ENCODE measurements around the gene COL28A1.
"Not testable (repeated sequence)": the region's sequence is repeated elsewhere in the genome, so short reads cannot be mapped to it uniquely, and the experiment has no call there.

The COL28A1 gene

DNA sequence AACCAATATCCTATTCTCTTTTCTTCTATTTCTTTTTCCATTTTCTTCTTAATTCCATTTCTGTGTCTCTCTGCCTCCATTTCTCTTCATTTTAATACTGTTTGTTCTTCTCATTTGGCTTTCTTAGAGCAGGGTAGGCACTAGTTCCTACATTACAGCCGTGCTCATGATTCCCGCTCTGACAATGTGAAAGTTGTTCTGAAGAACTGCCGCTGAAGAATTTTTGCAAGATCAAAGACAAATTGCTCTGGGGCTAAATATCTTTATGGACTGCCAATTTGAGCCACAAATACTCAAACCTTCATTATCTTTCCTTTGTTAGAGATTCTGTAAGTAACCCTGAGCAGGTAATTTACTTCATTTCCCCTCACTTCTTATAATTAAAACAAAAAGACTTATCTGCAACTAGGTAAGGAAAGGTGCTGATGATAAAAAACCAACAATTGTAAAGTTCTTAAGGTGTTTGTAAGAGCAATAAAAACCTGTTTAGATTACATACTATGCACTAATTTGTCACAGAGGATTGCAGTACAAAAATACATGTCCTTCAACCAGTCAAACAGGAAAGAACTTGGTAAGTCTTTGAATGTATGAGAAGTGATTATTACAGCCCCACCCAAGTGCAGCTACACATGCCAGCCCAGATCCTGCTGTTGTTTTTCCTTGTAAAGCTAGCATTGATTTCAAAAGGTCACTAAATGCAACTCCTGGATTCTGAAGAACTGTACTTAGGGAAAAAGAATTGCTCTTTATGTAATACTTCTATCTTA lies 127.5 kb downstream of the COL28A1 start:
- no peak for DNase-seq

DNA sequence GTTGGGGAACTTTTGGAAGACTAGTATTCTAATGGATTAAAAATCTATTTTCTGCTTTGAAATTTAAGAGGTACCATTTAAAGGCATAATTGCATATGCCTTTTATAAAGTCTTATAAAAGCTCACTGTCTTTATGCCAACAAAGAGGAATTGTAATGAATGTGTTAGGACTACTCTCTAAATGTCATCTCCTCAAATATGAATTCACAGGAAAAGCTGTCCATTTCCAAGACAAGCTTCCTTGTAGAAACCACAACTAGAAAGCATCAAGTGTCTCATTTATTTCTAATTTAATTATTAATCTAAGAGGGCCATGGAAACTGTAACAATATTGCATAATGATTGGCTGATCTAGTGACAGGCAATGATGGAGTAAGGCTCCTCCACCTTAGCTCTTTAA lies 130.2 kb downstream of the COL28A1 start:
- DNase-seq: no peak

DNA sequence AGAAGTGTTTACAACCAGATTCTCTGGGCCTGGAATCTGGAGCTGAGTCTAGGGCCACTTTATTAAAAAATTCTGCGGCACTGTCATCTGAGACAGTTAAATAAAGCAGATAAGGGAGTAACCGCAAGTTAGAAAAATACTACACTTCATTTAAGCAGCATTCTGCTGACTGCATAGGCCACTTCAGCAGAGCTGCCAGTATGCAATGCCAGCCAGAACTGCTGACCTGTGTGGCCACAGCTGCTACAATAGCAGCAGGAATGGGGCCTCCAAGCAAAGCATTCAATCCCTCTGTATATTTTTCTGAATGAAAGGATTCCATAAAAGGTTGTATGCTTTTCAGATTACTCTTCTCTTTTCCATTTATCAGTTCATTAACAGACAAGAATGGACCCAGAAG lies 136.0 kb downstream of the COL28A1 start:
- no peak for DNase-seq

DNA sequence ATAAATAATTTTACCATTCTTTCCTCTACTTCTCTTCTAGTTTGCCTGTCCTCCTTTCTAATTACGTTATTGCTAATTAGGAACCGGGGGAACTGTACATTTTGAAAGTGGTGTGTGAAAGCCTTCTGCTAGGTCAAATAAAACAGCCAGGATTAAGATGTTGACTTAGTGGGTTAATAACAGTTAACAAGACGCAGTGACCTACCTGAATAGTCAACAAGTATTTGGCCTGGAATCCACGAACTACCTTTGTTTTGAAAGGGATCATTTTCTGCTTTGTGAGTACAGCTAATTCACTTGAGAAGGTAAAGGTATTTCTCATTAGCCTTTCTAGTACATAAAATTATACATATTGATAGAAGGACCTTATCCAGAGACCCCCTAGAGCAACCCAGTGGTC lies 139.9 kb downstream of the COL28A1 start:
- no peak for DNase-seq

DNA sequence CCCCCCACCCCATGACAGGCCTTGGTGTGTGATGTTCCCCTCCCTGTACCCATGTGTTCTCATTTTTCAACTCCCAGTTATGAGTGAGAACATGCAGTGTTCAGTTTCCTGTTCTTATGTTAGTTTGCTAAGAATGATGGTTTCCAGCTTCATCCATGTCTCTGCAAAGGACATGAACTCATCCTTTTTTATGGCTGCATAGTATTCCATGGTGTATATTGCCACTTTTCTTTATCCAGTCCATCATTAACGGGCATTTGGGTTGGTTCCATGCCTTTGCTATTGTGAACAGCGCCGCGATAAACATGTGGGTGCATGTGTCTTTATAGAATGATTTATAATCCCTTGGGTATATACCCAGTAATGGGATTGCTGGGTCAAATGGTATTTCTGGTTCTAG lies 147.5 kb downstream of the COL28A1 start:
- not testable (repeated sequence) for DNase-seq

DNA sequence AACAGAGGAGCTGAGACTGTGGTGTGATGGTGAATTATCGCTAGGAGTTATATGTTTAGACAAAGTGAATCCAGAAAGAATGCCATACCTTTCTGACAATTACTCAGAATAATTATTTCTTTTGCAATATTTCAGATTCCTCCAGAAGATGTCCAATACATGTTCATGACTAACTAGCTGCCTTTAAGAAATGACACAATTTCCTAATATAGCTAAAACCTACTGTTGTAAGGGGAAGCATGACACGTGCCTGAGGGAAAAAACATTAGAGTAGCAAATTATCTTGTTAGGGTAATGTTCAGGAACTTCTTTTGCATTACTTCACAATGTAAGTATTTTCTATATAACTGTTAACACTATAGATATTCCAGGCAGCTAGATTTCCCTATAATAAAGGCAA lies 150.3 kb downstream of the COL28A1 start:
- DNase-seq: no peak

DNA sequence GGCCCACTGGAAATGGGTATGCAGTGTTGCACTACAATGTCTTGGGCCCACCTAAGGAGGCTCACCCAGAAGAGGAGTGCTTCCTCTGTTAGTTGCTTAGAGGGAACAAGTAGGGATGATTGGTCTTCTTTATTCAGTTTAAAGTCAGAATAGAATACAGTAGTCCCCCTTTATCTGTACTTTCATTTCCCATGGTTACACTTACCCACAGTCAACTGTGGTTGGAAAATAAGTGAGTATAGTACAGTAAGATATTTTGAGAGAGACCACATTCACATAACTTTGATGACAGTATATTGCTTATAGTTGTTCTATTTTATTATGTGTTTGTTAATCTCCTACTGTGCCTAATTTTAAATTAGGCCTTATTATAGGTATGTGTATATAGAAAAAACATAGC lies 151.4 kb downstream of the COL28A1 start:
- DNase-seq: no peak

DNA sequence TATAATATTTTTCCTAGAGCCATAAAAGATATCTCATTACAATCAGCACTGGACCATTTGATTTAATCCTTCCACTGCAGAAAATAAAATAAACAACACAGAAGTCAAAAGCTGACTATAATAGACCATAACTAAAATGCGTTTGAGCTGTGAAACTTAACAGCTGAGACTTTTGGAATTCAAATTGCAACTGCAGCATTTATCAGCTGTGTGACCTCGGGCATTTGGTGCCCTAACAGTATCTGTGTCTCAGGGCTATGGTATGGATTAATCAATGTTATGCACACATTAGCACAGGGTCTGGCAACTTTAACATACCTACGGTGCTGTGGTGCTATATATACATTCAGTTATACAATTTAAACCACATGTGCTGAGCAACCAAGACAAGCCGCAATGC lies 160.1 kb downstream of the COL28A1 start:
- no peak for DNase-seq

DNA sequence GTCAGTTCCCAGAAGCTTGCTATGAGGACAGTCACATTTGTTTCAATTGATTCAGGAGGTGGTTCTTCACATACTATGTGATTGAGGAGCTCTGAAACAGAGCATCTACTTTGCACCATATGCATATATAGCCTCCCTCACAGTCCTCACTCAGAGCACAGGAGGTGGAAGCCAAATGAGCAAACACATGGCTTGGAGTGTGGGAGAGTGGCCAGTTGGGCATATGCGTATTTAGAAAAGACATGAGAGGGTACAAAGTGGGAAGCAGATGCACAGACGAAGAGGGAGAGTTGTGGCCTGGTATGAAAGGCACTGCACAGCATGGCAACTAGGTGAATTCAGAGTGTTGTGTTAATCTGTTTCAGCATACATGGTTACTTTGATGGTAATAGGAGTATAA lies 165.6 kb downstream of the COL28A1 start:
- DNase-seq: no peak

DNA sequence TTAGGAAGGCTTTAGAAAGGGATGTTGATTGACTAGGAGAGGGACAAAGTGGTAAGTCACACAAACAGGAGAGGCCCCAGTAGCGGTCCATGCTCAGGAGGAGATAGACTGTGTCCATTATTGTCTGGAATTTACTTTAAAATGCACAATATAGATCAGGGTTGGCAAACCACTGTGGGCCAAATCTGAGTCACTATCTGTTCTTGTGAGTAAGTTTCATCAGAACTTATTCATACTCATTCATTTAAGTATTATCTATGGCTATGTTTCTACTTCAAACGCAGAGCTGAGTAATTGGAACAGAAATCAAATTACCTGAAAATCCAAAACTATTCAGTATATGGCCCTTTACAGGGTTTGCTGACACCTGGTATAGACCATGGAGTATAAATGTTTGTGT lies 166.5 kb downstream of the COL28A1 start:
- no peak for DNase-seq

DNA sequence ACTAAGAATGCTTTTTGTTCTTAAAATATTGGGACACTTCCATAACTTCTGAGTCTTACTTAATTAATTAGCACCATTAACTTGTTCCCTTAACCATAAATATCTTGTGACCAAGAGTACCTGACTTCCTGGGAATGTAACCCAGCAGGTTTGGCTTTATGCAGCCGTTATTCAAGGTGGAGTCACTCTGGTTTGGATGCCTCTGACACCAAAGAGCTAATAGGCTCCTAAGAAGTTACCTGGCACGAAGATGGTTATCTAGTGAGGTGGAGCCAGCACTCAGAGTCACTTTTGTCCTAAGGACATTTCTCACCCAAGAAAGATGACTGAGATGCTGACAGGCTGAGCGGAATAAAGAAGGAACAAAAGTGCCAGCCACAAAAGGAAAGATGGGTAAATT lies 181.0 kb downstream of the COL28A1 start:
- no peak for DNase-seq

DNA sequence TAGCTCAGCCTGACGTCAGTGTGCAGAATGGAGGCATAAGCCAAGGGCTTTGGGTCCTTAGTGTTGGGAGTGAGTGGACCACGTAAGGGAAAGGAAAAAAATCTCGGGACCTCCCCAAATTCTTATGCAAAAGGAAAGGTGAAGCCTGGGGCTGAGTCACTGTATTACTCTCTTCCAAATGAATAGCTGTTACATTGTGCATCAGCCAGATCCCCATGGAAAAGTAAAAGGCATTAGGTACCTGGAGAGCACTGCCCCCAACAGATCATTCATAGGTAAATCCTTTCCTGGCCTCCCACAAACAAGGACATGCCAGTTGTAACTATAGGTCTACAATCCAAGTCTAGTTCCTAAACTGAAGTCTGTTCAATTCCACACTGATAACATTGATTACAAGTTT lies 182.8 kb downstream of the COL28A1 start:
- DNase-seq: no peak

DNA sequence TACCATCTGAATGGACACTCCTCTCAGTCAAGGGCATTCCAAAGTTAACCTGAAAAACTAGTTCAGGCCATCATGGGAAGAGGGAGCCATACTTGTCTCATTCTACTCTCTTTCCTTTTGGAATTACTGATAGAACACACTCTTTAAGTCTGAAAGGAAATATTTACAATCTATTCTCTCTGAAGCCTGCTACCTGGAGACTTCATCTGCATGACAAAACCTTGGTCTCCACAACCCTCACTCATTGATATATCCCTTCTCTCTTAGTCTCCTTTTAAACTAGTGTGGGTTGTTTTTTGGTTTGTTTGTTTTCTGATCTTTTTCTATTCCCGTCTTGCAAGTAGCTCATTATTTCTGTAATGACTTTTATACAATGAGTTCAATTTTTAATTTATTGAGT lies 183.8 kb downstream of the COL28A1 start:
- no peak for DNase-seq

DNA sequence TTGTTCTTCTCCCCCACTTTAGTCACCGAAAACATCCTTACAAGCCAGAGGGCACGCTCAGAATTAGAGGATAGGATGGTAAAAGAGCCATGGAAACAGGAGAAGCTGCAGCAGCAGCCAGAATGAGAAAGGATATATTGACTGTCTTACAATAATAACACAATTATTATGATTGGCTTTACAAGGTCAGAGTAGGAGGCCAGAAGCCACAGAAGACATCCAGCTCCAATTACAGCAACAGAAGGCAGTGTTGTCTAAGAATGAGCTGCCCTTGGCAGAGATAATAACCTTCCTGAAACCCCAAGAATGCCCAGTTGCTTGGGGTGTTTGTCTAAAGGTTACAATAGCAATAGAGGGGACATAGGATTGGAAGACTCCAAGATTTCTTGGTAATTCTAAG lies 184.5 kb downstream of the COL28A1 start:
- DNase-seq: no peak

DNA sequence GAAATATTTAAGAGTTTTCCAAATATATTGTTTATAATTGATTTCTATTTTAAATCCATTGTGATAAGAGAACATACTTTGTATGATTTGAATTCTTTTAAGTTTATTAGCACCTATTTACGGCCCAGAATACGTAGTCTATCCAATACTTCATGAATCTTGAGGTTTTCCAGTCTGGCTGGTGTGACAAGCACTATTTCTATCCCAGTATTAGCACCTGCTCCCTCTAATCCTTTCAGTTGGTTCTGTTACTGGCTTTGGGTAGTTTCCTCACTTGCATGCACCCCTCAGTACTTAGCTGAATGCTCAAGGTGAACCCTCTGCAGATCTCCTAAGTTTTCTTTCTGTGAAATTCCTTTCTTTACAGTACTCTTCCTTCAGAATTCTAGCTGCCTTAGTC lies 186.5 kb downstream of the COL28A1 start:
- no peak for DNase-seq

DNA sequence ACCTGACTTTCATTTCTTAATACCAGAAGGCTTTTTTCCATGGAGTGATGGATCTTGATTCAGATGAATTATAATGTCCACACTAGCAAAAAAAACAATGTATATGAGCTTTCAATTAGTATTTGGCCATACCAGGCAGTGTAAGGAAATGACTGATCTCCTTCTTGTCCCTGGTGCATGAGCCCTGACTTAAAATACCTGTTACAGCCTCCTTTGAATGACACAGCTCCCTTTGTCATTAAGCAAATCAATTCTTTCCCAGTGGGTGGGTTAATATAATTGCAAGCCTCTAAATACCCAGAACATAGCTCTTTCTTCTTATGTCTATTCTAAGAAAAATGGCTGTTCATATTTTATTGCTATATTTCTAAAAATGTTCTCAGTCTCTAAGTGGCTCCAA lies 188.6 kb downstream of the COL28A1 start:
- DNase-seq: no peak

DNA sequence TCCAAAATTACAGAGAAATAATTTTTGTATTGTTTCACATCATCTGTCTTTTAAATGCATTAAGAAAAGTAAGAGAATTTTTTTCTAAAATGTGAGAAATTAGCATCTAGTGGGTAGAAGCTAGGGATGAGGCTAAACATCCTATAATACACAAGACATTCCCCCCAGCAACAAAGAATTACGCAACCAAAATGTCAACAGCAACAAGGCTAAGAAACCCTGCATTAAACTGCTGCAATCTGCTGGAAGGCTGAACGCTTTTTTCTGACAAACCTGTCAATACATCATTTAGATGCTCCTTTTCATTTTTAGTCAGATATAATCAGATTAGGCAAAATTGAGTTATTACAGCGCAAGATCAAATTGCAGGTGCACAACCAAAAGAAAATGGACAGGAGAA lies 191.1 kb downstream of the COL28A1 start:
- DNase-seq: no peak

DNA sequence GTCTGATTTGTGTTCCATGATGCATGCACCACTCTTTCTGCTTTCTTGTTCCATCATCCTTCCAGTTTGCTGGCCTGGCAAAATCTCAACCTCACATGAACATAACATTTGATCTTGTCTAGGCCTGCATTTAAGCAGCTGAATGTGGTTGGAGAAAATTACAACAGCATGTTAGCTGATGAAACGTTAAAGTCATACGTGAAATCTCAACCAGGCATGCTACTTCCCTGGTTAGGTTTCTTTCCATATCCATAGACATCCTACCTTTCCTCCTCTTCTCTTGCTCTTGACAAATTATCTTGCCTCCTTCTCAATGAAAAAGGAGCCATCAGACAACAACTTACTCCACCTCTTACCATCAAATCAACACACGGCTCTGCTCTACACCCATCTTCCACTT lies 199.8 kb downstream of the COL28A1 start:
- DNase-seq: no peak

DNA sequence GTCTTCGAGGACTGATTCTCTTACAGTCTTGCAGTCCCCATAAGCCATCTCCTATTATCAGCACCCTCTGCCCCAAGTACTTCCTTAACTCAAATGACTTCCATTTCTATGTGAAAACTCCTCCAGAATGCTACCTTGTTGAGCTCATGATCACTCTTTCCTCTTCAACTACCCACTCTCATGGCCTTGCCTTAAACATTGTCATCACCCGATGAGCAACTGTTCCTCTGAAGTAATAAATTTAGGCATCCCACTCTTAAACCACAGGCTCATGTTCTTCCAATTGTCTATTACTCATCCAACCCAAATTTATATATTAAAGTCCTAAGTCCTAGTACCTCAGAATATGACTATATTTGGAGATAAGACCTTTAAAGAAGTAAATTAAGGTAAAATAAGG lies 200.5 kb downstream of the COL28A1 start:
- no peak for DNase-seq

DNA sequence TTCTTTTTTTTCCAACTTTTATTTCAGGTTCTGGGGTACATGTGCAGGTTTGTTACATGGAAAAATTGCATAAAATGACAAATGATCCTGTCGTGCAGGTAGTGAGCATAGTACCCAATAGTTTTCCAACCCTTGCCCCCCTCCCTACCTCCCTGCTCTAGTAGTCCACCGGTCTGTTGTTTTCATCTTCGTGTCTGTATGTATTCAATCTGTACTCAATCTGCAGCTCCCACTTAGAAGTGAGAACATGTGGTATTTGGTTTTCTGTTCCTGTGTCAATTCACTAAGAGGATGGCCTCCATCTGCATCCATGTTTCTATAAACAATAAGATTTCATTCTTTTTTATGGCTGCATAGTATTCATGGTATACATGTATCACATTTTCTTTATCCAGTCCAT lies 202.1 kb downstream of the COL28A1 start:
- DNase-seq: no peak

DNA sequence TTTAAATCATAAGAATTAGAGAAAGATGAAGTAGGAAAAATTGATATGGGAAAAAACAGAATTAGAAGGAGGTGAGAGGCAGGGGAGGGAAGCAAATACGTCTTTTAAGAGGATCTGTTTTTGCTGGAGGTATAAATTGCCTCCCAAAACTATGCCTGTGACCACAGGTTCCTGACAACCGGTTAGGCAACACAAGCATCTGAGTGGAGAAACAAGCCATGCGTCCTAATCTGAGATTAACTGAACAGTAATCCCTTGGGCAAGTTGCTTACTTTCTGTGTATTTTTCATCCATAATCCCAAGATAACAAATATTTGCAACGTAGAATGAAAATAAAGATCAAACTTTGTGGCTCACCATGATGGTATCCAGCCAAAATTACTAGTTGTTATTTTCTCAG lies 204.2 kb downstream of the COL28A1 start:
- no peak for DNase-seq

DNA sequence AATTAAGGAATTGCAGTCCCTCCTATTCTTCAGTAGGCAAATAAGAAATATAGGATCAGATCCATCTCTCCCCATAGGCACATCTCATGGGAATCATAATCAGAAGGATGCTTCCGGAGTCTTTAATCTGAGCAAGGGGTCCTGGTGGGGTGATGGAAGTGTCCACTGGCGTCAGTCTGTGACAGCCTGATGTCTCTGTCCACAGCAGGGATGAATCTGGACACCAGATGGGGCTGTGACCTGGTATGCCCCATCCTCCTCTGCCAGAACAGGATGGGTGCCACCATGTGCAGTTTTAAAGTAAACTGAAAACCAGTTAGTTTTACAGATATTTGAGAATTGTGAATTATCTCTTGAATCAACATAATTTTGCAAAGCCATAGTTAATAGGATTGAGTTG lies 204.7 kb downstream of the COL28A1 start:
- no peak for DNase-seq

DNA sequence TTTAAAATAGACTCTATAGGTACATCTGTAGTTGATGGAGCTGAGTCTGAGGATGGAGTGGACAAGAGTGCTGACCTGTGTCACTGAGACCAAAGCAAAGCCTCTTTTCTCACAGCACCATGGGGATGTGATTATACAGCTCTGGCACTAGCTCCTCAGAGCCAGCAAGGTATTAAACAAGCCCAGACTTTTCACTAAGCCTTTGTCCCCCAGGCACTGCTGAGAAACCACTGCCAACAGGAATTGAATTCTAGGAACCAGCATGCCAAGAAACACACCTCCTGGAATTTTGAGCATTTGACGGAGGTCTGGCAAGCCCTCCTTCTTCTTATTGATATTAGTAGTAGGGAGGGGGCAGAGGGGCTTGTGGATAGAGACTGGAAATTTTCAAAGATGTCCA lies 206.3 kb downstream of the COL28A1 start:
- DNase-seq: no peak

DNA sequence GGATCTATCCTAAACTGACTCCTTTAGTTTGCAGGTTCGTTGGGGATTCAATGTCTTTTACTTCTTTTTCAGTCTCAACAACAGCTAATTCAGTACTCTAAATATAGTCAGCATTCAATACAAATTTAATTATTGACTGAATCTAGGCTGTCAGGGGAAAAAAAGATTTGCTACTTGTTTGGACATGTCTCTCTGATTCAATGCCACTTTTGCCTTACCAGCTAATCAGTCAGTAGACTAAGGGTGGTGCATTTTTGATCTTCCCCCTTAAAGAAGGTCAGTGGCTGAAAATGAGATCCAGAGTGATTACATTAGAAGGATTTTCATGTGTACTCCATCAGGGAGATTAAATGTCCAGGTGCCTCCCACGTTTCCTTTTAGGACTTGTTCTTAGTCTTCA lies 208.2 kb downstream of the COL28A1 start:
- no peak for DNase-seq

DNA sequence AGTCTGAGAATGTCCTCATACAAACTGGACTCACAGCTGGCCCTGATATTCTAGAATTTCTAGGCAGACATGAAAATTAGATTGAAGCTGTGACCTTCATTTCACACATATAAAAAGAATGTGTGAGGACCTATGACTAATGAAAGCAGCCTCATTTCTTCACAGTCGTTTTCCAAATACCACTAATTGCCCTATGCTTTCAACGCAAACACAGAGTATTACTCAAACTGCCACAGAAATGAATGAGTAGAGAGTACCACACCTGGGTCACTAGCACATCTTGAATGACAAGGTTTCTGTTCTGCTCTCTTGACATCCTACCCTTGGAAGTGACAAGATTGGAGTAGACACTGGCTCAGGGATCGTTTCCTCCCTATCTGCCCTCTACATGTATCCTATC lies 211.0 kb downstream of the COL28A1 start:
- DNase-seq: no peak

DNA sequence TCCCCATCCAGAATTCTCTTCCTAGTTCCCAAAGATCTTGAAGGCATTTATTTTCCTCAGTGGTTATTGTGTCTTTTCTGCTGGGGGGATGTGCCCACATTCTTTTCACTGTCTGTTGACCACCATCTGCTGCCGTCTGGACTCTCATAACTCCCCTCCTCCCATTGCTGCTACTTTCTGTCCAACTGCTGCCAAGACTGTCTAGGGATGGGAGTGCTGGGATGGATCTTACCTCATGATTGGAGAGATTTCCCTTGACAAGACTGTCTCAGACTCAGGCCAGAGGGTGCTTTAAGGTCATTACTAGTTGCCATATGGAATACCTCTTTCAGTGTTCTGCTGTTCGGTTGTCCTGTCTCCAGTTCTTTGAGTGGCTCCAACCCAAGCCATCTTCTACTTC lies 211.8 kb downstream of the COL28A1 start:
- no peak for DNase-seq

All from stimulated activated CD4-positive, alpha-beta T cell treated with anti-CD3 and anti-CD28 coated beads, Interleukin-4, amount 100 ng/mL, for 4 hours (primary cell).